Measurements from ENCODE around the gene FARS2. TPM values are rescaled to one million over a fixed set of nuclear protein-coding genes. Genes with fewer than 3 reads are reported as not detected.

The FARS2 gene
- total RNA-seq, 5 donors from 2014 or later (not counting 1 experiment from before 2014, with no cell fraction given) = 17.9 to 24.2 (median 20.3) TPM

GRCh38 chr6:5630636-5631035, 369.3 kb downstream of the FARS2 start:
- Mint-ChIP-seq H3K4me3 (no peak overlapping the region), H3K27ac (no peak overlapping the region), H3K36me3 (peaks cover 16% of the 10 kb centered on the region), H3K4me1 (peaks cover 32 to 39% (median 34%) of the 10 kb centered on the region in 3 donors), H3K9me3 (no peaks in the 10 kb centered on the region), H3K27me3 (no peaks in the 10 kb centered on the region)
- POLR2A ChIA-PET = no interaction called here
- ATAC-seq (replicated peaks in 1 of 4) = no peak
- no peaks in the 10 kb centered on the region for H3K36me3 ChIP-seq (ENCODE audit: control insufficient read depth in 2 of 2, extremely low read depth in 1 of 2, insufficient read depth in 1 of 2, low read length in 1 of 2)
- H3K4me3 ChIP-seq (ENCODE audit: control insufficient read depth in 1 of 2, extremely low read depth in 1 of 2, low read length in 1 of 2) = no peak overlapping the region
- no peaks in the 10 kb centered on the region for H3K27me3 ChIP-seq (replicated peaks in 1 of 2; ENCODE audit: control insufficient read depth in 2 of 2, extremely low read depth in 1 of 2, insufficient read depth in 2 of 2, low read length in 1 of 2)
- H3K4me1 ChIP-seq (ENCODE audit: control insufficient read depth in 1 of 2, extremely low read depth in 1 of 2, insufficient read depth in 2 of 2, low read length in 2 of 2) = peaks cover 10 to 25% of the 10 kb centered on the region in 2 experiments
- H3K27ac ChIP-seq (ENCODE audit: low read length) = no peak overlapping the region
- WGBS (ENCODE audit: insufficient coverage) = 100% methylated on average over 2 of the region's 5 CpGs
- CTCF ChIA-PET = no interaction called here
- no peaks in the 10 kb centered on the region for H3K9me3 ChIP-seq
- no peak for DNase-seq

GRCh38 chr6:5632348-5632935, 371.1 kb downstream of the FARS2 start:
- ATAC-seq (replicated peaks in 1 of 4) (no peak), DNase-seq (no peak)
- H3K27me3 ChIP-seq (replicated peaks in 1 of 2; ENCODE audit: control insufficient read depth in 2 of 2, extremely low read depth in 1 of 2, insufficient read depth in 2 of 2, low read length in 1 of 2) = no peaks in the 10 kb centered on the region
- Mint-ChIP-seq H3K9me3 (no peaks in the 10 kb centered on the region), H3K4me1 (peaks cover 14 to 21% (median 16%) of the 10 kb centered on the region in 3 donors), H3K27ac (no peak overlapping the region), H3K36me3 (peaks cover 28% of the 10 kb centered on the region), H3K27me3 (no peaks in the 10 kb centered on the region), H3K4me3 (no peak overlapping the region)
- 89% methylated on average over 4 of the region's 7 CpGs for WGBS (ENCODE audit: insufficient coverage)
- no peak overlapping the region for H3K4me3 ChIP-seq (ENCODE audit: control insufficient read depth in 1 of 2, extremely low read depth in 1 of 2, low read length in 1 of 2)
- peaks cover 3 to 9% of the 10 kb centered on the region in 2 experiments for H3K4me1 ChIP-seq (ENCODE audit: control insufficient read depth in 1 of 2, extremely low read depth in 1 of 2, insufficient read depth in 2 of 2, low read length in 2 of 2)
- H3K36me3 ChIP-seq (ENCODE audit: control insufficient read depth in 2 of 2, extremely low read depth in 1 of 2, insufficient read depth in 1 of 2, low read length in 1 of 2) = peaks cover 0 to 3% of the 10 kb centered on the region in 2 donors
- POLR2A ChIA-PET = no interaction called here
- CTCF ChIA-PET = interaction anchor here in 1 of 2 donors (0.5 kb wide), 1 partner anchor 1046 kb away, joined by 6 read pairs; no protein-coding TSS in a partner anchor
- H3K27ac ChIP-seq (ENCODE audit: low read length) = no peak overlapping the region
- H3K9me3 ChIP-seq = no peaks in the 10 kb centered on the region

GRCh38 chr6:5634525-5634924, 373.2 kb downstream of the FARS2 start:
- no peak overlapping the region for H3K27ac Mint-ChIP-seq
- Histone ChIP-seq H3K4me1 (ENCODE audit: control insufficient read depth in 1 of 2, extremely low read depth in 1 of 2, insufficient read depth in 2 of 2, low read length in 2 of 2) (no peaks in the 10 kb centered on the region), H3K27ac (ENCODE audit: low read length) (no peak overlapping the region), H3K27me3 (replicated peaks in 1 of 2; ENCODE audit: control insufficient read depth in 2 of 2, extremely low read depth in 1 of 2, insufficient read depth in 2 of 2, low read length in 1 of 2) (no peaks in the 10 kb centered on the region), H3K9me3 (no peaks in the 10 kb centered on the region), H3K4me3 (ENCODE audit: control insufficient read depth in 1 of 2, extremely low read depth in 1 of 2, low read length in 1 of 2) (no peak overlapping the region), H3K36me3 (ENCODE audit: control insufficient read depth in 2 of 2, extremely low read depth in 1 of 2, insufficient read depth in 1 of 2, low read length in 1 of 2) (peaks cover 0 to 3% of the 10 kb centered on the region in 2 donors)
- ATAC-seq (replicated peaks in 1 of 4) (no peak), DNase-seq (no peak)
- no peak overlapping the region for H3K4me3 Mint-ChIP-seq
- peaks cover 0 to 5% (median 0%) of the 10 kb centered on the region in 3 donors for H3K9me3 Mint-ChIP-seq
- peaks cover 6 to 13% (median 7%) of the 10 kb centered on the region in 3 donors for H3K4me1 Mint-ChIP-seq
- H3K27me3 Mint-ChIP-seq = no peaks in the 10 kb centered on the region
- peaks cover 38% of the 10 kb centered on the region for H3K36me3 Mint-ChIP-seq
- WGBS (ENCODE audit: insufficient coverage) = 83% methylated on average over 1 of the region's 4 CpGs
- ChIA-PET POLR2A (no interaction called here), CTCF (no interaction called here)

GRCh38 chr6:5636210-5637030, 375.1 kb downstream of the FARS2 start:
- CTCF ChIA-PET = interaction anchor here in 1 of 2 donors (1.0 kb wide), 1 partner anchor 14 kb away, joined by 3 read pairs; no protein-coding TSS in a partner anchor
- peaks cover 0 to 3% of the 10 kb centered on the region in 2 donors for H3K36me3 ChIP-seq (ENCODE audit: control insufficient read depth in 2 of 2, extremely low read depth in 1 of 2, insufficient read depth in 1 of 2, low read length in 1 of 2)
- Mint-ChIP-seq H3K27me3 (no peaks in the 10 kb centered on the region), H3K4me1 (peaks cover 6 to 7% (median 7%) of the 10 kb centered on the region in 3 donors), H3K27ac (no peak overlapping the region), H3K4me3 (no peak overlapping the region), H3K36me3 (peaks cover 50% of the 10 kb centered on the region), H3K9me3 (peaks cover 0 to 16% (median 9%) of the 10 kb centered on the region in 3 donors)
- no peak overlapping the region for H3K4me3 ChIP-seq (ENCODE audit: control insufficient read depth in 1 of 2, extremely low read depth in 1 of 2, low read length in 1 of 2)
- H3K9me3 ChIP-seq = no peaks in the 10 kb centered on the region
- no peak for ATAC-seq (replicated peaks in 1 of 4)
- POLR2A ChIA-PET = interaction anchor here in 1 of 2 donors (0.6 kb wide), 1 partner anchor 49 kb away, joined by 3 read pairs; no protein-coding TSS in a partner anchor
- H3K4me1 ChIP-seq (ENCODE audit: control insufficient read depth in 1 of 2, extremely low read depth in 1 of 2, insufficient read depth in 2 of 2, low read length in 2 of 2) = no peaks in the 10 kb centered on the region
- H3K27me3 ChIP-seq (replicated peaks in 1 of 2; ENCODE audit: control insufficient read depth in 2 of 2, extremely low read depth in 1 of 2, insufficient read depth in 2 of 2, low read length in 1 of 2) = no peaks in the 10 kb centered on the region
- WGBS (ENCODE audit: insufficient coverage) = 91% methylated on average over 6 of the region's 16 CpGs
- no peak for DNase-seq
- no peak overlapping the region for H3K27ac ChIP-seq (ENCODE audit: low read length)

- Histone ChIP-seq H3K4me1 (ENCODE audit: control insufficient read depth in 1 of 2, extremely low read depth in 1 of 2, insufficient read depth in 2 of 2, low read length in 2 of 2) (no peaks in the 10 kb centered on the region), H3K9me3 (no peaks in the 10 kb centered on the region), H3K27me3 (replicated peaks in 1 of 2; ENCODE audit: control insufficient read depth in 2 of 2, extremely low read depth in 1 of 2, insufficient read depth in 2 of 2, low read length in 1 of 2) (no peaks in the 10 kb centered on the region), H3K36me3 (ENCODE audit: control insufficient read depth in 2 of 2, extremely low read depth in 1 of 2, insufficient read depth in 1 of 2, low read length in 1 of 2) (peaks cover 0 to 3% of the 10 kb centered on the region in 2 donors), H3K4me3 (ENCODE audit: control insufficient read depth in 1 of 2, extremely low read depth in 1 of 2, low read length in 1 of 2) (no peak overlapping the region), H3K27ac (ENCODE audit: low read length) (no peak overlapping the region)
- ChIA-PET POLR2A (no interaction called here), CTCF (no interaction called here)
- no peak overlapping the region for H3K27ac Mint-ChIP-seq
- DNase-seq (no peak), ATAC-seq (replicated peaks in 1 of 4) (no peak)
- H3K4me3 Mint-ChIP-seq = no peak overlapping the region
- 83% methylated on average over 2 of the region's 5 CpGs for WGBS (ENCODE audit: insufficient coverage)
- H3K27me3 Mint-ChIP-seq = no peaks in the 10 kb centered on the region
- peaks cover 61% of the 10 kb centered on the region for H3K36me3 Mint-ChIP-seq
- H3K9me3 Mint-ChIP-seq = peaks cover 0 to 16% (median 9%) of the 10 kb centered on the region in 3 donors
- H3K4me1 Mint-ChIP-seq = peaks cover 2 to 4% (median 2%) of the 10 kb centered on the region in 3 donors
These were observed 376.4 kb downstream of the FARS2 start for GRCh38 chr6:5637714-5638113.

- no peak for DNase-seq
- Mint-ChIP-seq H3K4me3 (no peak overlapping the region), H3K36me3 (peaks cover 58% of the 10 kb centered on the region), H3K9me3 (peaks cover 0 to 16% (median 9%) of the 10 kb centered on the region in 3 donors), H3K27me3 (no peaks in the 10 kb centered on the region), H3K27ac (no peak overlapping the region), H3K4me1 (no peaks in the 10 kb centered on the region)
- 99% methylated on average over 7 of the region's 8 CpGs for WGBS (ENCODE audit: insufficient coverage)
- H3K36me3 ChIP-seq (ENCODE audit: control insufficient read depth in 2 of 2, extremely low read depth in 1 of 2, insufficient read depth in 1 of 2, low read length in 1 of 2) = peaks cover 0 to 3% of the 10 kb centered on the region in 2 donors
- no peaks in the 10 kb centered on the region for H3K27me3 ChIP-seq (replicated peaks in 1 of 2; ENCODE audit: control insufficient read depth in 2 of 2, extremely low read depth in 1 of 2, insufficient read depth in 2 of 2, low read length in 1 of 2)
- POLR2A ChIA-PET = no interaction called here
- no peak for ATAC-seq (replicated peaks in 1 of 4)
- CTCF ChIA-PET = no interaction called here
- H3K27ac ChIP-seq (ENCODE audit: low read length) = no peak overlapping the region
- no peaks in the 10 kb centered on the region for H3K9me3 ChIP-seq
- no peak overlapping the region for H3K4me3 ChIP-seq (ENCODE audit: control insufficient read depth in 1 of 2, extremely low read depth in 1 of 2, low read length in 1 of 2)
- no peaks in the 10 kb centered on the region for H3K4me1 ChIP-seq (ENCODE audit: control insufficient read depth in 1 of 2, extremely low read depth in 1 of 2, insufficient read depth in 2 of 2, low read length in 2 of 2)
These were observed 377.4 kb downstream of the FARS2 start for GRCh38 chr6:5638666-5639065.
